Keratinocyte (primary cell): Measurements from ENCODE around the gene RBM3.

Experiments
- EZH2 ChIP-seq: IDR thresholded peaks from one replicate; pipeline ENCODE4 v1.6.1; 2012; ENCODE audit warnings: inconsistent platforms, mild to moderate bottlenecking, low read length, moderate library complexity
- TF ChIP-seq, protein P1 (sequence below), 3 experiments: IDR thresholded peaks in 1 of 3; conservative IDR thresholded peaks in 1 of 3; optimal IDR thresholded peaks in 1 of 3; 2 replicates in 2 of 3; 3 replicates in 1 of 3; pipeline versions ENCODE3 to v1.5.1; 2011; ENCODE audit warnings: low read length in 3 of 3, mild to moderate bottlenecking in 3 of 3, moderate library complexity in 2 of 3, control low read depth in 1 of 3, inconsistent platforms in 1 of 3; ENCODE audit not compliant: insufficient read depth in 2 of 3; ENCODE audit errors: extremely low read depth in 1 of 3

- TF ChIP-seq, protein P1, sequence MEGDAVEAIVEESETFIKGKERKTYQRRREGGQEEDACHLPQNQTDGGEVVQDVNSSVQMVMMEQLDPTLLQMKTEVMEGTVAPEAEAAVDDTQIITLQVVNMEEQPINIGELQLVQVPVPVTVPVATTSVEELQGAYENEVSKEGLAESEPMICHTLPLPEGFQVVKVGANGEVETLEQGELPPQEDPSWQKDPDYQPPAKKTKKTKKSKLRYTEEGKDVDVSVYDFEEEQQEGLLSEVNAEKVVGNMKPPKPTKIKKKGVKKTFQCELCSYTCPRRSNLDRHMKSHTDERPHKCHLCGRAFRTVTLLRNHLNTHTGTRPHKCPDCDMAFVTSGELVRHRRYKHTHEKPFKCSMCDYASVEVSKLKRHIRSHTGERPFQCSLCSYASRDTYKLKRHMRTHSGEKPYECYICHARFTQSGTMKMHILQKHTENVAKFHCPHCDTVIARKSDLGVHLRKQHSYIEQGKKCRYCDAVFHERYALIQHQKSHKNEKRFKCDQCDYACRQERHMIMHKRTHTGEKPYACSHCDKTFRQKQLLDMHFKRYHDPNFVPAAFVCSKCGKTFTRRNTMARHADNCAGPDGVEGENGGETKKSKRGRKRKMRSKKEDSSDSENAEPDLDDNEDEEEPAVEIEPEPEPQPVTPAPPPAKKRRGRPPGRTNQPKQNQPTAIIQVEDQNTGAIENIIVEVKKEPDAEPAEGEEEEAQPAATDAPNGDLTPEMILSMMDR (optimal IDR thresholded peaks at IDR 0.05 in 1 of 3, IDR thresholded peaks at IDR 0.05 in 1 of 3, conservative IDR thresholded peaks at IDR 0.05 in 1 of 3; ENCODE audit: extremely low read depth in 1 of 3, insufficient read depth in 2 of 3, low read length in 3 of 3), result no peak
- no peak for TF ChIP-seq EZH2
These were observed 25.1 kb downstream of the RBM3 start for GRCh38 chrX:48599341-48599740.
